Body of pancreas (tissue), 4 donors: ENCODE results near the gene EVL. TPM values are rescaled to one million over a fixed set of nuclear protein-coding genes. Genes with fewer than 3 reads are reported as not detected.

Experiments used
- ATAC-seq: fragments of 150-250 bp; one replicate; pipeline ENCODE4 v1.9.1; 2016
- DNase-seq, 4 donors: peaks; one replicate each; pipeline ENCODE4 v3.0.0-alpha.2; 2019
- H3K27ac ChIP-seq, 4 donors: fragments of 200-600 bp; sonication (generic); 1 replicate in 3 of 4; 2 replicates in 1 of 4; pipeline versions ENCODE4 v1.5.1 to v1.6.1; 2016 to 2019; ENCODE audit warnings: mild to moderate bottlenecking in 1 of 4, mixed read lengths in 1 of 4, moderate library complexity in 1 of 4
- H3K27me3 ChIP-seq, 2 donors: fragments of 200-600 bp; sonication (generic); one replicate each; pipeline ENCODE4 v1.6.0; 2016; ENCODE audit warnings: mild to moderate bottlenecking in 1 of 2
- H3K36me3 ChIP-seq, 2 donors: fragments of 200-600 bp; sonication (generic); replicated peaks in 1 of 2; 2 replicates each; pipeline ENCODE4 v1.5.1; 2016; ENCODE audit warnings: low read depth in 2 of 2; ENCODE audit not compliant: insufficient read depth in 1 of 2
- H3K4me1 ChIP-seq: fragments of 200-600 bp; sonication (generic); one replicate; pipeline ENCODE4 v1.6.0; 2016
- H3K4me3 ChIP-seq, 2 donors: fragments of 200-600 bp; sonication (generic); 1 replicate in 1 of 2; 2 replicates in 1 of 2; pipeline ENCODE4 v1.5.1; 2016 to 2019
- H3K9me3 ChIP-seq, 3 donors: fragments of 200-600 bp; sonication (generic); 1 replicate in 2 of 3; 2 replicates in 1 of 3; pipeline ENCODE4 v1.5.1; 2016
- POLR2A ChIP-seq, 3 donors: fragments of 450-650 bp; IDR thresholded peaks; one replicate each; pipeline ENCODE4 v1.6.1; 2016; ENCODE audit warnings: antibody characterized with exemption in 3 of 3, mild to moderate bottlenecking in 2 of 3
- WGBS, 2 donors: methylation state at CpG; one replicate each; pipeline ENCODE4 v1.1.5; 2017; 5-methylcytosine and 5-hydroxymethylcytosine counted together
- intact Hi-C: fragments of 100-400 bp; cut with DNase I; formaldehyde crosslinking; loops from one replicate; pipeline ENCODE4 v1.15.1; 2023
- total RNA-seq, 2 donors: library from RNA; depleted of rRNA; stranded (reverse); fragments of >200 nt; gene quantifications; one replicate each; pipeline ENCODE4 v1.1.0, GENCODE V29; 2016
- TF ChIP-seq, protein P1 (sequence below), 7 experiments: fragments of 450-650 bp in 4 of 7; fragments of 200-600 bp in 3 of 7; sonication (generic) in 3 of 7; IDR thresholded peaks; one replicate each; pipeline ENCODE4 v1.5.1; 2016 to 2019; ENCODE audit warnings: antibody characterized with exemption in 7 of 7

The EVL gene
- total RNA-seq, 2 donors from 2014 or later: 22.3 to 57.7 TPM

DNA sequence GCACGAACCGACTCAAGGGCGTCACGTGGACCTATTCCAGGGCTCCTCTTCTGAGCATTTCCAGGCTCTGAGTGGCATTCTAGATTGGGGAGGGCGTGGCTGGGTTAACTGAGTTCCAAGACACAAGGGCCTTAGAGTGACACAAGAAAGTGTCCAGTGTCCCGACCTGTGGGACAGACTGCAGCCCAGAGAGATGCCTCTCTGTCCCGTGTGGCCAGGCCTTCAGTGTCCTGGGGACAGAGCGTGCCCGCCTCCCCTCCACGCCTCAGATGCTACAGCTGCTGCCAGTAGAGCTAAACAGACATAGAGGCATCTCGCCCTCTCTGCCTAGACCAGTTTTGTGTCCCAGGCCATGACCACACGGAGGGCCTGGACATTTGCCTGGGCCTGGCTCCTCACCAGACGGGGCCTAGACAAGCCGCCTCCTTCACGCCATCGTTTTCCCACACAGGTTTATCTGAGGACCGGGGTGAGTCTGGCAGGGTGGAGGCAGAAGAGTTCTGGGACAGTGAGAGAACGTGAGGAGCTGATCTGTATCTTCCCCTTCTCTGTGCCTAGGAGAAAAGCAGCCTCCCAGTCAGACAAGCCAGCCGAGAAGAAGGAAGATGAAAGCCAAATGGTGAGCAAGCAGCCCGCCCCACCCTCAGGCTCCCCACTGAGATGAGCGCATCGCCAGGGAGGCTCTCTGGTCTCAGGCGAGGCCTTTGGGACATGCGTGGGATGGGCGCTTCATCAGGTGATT lies 67.1 kb downstream of the EVL start:
- 77 to 82% methylated on average over 17 to 25 of the region's 25 CpGs for WGBS, 2 donors
- H3K4me1 ChIP-seq: peaks cover 34% of the 10 kb centered on the region
- no peaks in the 10 kb centered on the region for H3K36me3 ChIP-seq
- H3K9me3 ChIP-seq: no peaks in the 10 kb centered on the region
- H3K27ac ChIP-seq: peak overlapping the region in 3 of 4 donors; percentile 52 to 75 (median 74)
- ATAC-seq (no peak), DNase-seq (no peak)
- intact Hi-C loops: no loop called here
- TF ChIP-seq, protein P1, sequence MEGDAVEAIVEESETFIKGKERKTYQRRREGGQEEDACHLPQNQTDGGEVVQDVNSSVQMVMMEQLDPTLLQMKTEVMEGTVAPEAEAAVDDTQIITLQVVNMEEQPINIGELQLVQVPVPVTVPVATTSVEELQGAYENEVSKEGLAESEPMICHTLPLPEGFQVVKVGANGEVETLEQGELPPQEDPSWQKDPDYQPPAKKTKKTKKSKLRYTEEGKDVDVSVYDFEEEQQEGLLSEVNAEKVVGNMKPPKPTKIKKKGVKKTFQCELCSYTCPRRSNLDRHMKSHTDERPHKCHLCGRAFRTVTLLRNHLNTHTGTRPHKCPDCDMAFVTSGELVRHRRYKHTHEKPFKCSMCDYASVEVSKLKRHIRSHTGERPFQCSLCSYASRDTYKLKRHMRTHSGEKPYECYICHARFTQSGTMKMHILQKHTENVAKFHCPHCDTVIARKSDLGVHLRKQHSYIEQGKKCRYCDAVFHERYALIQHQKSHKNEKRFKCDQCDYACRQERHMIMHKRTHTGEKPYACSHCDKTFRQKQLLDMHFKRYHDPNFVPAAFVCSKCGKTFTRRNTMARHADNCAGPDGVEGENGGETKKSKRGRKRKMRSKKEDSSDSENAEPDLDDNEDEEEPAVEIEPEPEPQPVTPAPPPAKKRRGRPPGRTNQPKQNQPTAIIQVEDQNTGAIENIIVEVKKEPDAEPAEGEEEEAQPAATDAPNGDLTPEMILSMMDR (IDR thresholded peaks at IDR 0.05): no peak
- no peak for TF ChIP-seq POLR2A (IDR thresholded peaks at IDR 0.05)
- H3K27me3 ChIP-seq: no peaks in the 10 kb centered on the region
- no peak overlapping the region for H3K4me3 ChIP-seq

DNA sequence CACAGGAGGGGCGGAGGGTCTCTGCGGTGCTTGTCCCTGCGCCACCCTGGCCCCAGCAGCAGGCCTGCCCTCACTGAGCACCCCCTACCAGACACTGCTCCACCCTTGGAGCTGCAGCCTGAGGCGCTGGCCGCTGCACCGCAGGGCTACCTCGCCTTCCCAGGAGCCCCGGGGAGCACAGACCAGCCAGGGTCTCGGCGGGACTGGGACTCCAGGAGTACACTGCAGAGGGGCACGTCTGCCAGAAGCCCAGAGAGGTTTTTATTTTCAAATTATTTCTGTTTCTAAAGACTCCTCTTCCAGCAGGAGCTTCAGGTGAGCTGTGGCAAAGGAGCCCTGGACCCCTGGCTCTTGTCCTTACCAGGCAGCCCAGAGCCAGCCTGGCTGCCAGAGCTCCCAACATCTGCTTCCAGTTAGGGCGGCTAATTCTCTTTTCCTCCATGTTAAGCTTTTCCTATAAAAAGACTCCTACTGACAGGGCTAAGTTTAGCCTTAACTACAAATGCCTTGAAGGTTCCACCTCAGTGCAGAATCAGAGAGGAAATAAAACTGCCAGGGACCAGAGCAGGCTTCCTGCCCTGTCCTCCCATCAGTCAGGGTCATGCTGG lies 67.8 kb downstream of the EVL start:
- intact Hi-C loops: no loop called here
- Histone ChIP-seq H3K27me3 (no peaks in the 10 kb centered on the region), H3K4me1 (peaks cover 34% of the 10 kb centered on the region), H3K4me3 (no peak overlapping the region), H3K9me3 (no peaks in the 10 kb centered on the region), H3K27ac (peak overlapping the region in 2 of 4 donors; percentile 6 to 66), H3K36me3 (no peaks in the 10 kb centered on the region)
- DNase-seq (no peak), ATAC-seq (no peak)
- TF ChIP-seq POLR2A (IDR thresholded peaks at IDR 0.05): no peak
- TF ChIP-seq, protein P1 (IDR thresholded peaks at IDR 0.05): no peak
- 89 to 94% methylated on average over 12 of the region's 12 CpGs for WGBS, 2 donors

DNA sequence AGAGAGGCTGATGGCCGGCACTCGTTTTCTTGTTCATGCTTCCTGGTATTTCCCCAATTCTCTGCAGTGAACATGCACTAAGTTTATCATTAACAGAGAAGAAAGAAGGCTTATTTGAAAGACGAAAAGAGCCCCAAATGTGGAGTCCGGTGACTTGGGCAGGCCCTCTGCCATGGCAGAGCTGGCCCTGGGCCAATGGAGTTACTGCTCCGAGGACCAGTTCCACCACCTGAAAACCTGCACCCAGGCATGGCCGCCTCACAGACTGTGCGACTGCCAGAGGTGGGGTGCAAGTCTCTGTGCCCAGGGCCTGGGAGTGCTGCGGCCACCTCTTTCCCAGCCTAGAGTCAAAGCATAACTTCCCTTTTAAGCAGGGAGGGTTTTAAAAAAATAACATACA lies 69.4 kb downstream of the EVL start:
- 65 to 83% methylated on average over 8 of the region's 8 CpGs for WGBS, 2 donors
- H3K36me3 ChIP-seq: no peaks in the 10 kb centered on the region
- intact Hi-C loops: no loop called here
- H3K9me3 ChIP-seq: no peaks in the 10 kb centered on the region
- H3K27ac ChIP-seq: peak overlapping the region in 3 of 4 donors; percentile 59 to 81 (median 66)
- H3K4me3 ChIP-seq: no peak overlapping the region
- no peak for TF ChIP-seq POLR2A (IDR thresholded peaks at IDR 0.05)
- TF ChIP-seq, protein P1 (IDR thresholded peaks at IDR 0.05): no peak
- ATAC-seq (peak; percentile 46), DNase-seq (peak; percentile 47 to 70 (median 64))
- no peaks in the 10 kb centered on the region for H3K27me3 ChIP-seq
- peaks cover 34% of the 10 kb centered on the region for H3K4me1 ChIP-seq

DNA sequence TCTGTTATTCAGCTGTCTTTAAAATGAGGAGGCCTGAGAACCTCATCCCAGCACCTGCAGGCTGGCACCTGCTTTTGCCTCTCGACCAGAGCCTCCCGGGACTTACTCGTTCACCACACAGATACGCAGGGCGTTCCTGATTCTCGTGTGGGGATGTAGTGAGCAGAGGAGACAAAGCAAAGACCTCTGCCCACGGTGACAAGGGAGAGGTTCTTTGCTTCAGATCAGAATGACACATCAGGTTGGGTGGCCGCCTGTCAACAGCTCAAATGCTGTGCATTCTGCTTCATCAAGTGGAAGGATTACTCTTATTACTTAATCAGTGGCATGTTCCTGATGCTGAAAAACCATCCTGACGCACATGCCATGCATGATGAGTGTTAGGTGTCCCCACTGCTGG lies 69.9 kb downstream of the EVL start:
- H3K36me3 ChIP-seq: no peaks in the 10 kb centered on the region
- no peak for ATAC-seq
- H3K27me3 ChIP-seq: no peaks in the 10 kb centered on the region
- no peaks in the 10 kb centered on the region for H3K9me3 ChIP-seq
- peaks cover 34% of the 10 kb centered on the region for H3K4me1 ChIP-seq
- TF ChIP-seq POLR2A (IDR thresholded peaks at IDR 0.05): no peak
- TF ChIP-seq, protein P1 (IDR thresholded peaks at IDR 0.05): no peak
- intact Hi-C loops: no loop called here
- peak overlapping the region in 3 of 4 donors; percentile 59 to 81 (median 66) for H3K27ac ChIP-seq
- 84 to 86% methylated on average over 9 of the region's 9 CpGs for WGBS, 2 donors
- DNase-seq: no peak
- no peak overlapping the region for H3K4me3 ChIP-seq
